GM18505 (cell line): Measurements from ENCODE around the gene KYAT1.
A peak's percentile ranks its signal among the peaks of the same experiment; 100 is the strongest.

Source experiments
- ATAC-seq: cut with Tn5 transposase; IDR thresholded peaks from one replicate; pipeline ENCODE4 v1.9.1; 2021; ENCODE audit not compliant: unreplicated experiment
- POLR2A ChIP-seq: IDR thresholded peaks from 4 replicates; pipeline ENCODE4 v1.6.1; 2011; ENCODE audit warnings: borderline replicate concordance; ENCODE audit not compliant: insufficient read depth, insufficient read length; ENCODE audit errors: extremely low read depth

Gene KYAT1

GRCh38 chr9:128825923-128826700 is 55.6 kb downstream of the KYAT1 start:
- no peak for ATAC-seq
- no peak for TF ChIP-seq POLR2A

DNA sequence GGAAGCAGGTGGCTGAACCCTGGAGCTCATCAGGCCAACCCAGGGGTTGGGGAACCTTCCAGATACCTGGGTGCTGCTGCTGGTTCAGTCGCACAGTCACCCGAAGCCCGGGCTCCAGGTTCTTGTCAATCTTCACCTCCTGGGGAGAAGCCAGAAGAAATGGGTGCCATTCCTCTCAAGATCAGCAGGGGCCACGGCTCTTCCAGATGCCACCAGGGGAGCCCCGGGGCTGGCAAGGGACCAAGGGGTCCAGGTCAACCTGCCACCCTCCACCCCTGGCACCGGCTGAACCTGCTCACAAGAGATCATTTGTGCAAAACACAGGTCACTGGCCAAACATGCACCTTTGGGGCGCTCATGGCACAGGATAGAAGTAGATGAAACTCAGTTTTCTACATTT is 56.8 kb downstream of the KYAT1 start:
- no peak for TF ChIP-seq POLR2A
- no peak for ATAC-seq

- no peak for ATAC-seq
- TF ChIP-seq POLR2A: no peak
These were observed 57.8 kb downstream of the KYAT1 start for GRCh38 chr9:128823903-128824406.

- ATAC-seq: no peak
- no peak for TF ChIP-seq POLR2A
These were observed 58.3 kb downstream of the KYAT1 start for GRCh38 chr9:128823362-128823902.

GRCh38 chr9:128822407-128823042 is 59.2 kb downstream of the KYAT1 start:
- no peak for TF ChIP-seq POLR2A

DNA sequence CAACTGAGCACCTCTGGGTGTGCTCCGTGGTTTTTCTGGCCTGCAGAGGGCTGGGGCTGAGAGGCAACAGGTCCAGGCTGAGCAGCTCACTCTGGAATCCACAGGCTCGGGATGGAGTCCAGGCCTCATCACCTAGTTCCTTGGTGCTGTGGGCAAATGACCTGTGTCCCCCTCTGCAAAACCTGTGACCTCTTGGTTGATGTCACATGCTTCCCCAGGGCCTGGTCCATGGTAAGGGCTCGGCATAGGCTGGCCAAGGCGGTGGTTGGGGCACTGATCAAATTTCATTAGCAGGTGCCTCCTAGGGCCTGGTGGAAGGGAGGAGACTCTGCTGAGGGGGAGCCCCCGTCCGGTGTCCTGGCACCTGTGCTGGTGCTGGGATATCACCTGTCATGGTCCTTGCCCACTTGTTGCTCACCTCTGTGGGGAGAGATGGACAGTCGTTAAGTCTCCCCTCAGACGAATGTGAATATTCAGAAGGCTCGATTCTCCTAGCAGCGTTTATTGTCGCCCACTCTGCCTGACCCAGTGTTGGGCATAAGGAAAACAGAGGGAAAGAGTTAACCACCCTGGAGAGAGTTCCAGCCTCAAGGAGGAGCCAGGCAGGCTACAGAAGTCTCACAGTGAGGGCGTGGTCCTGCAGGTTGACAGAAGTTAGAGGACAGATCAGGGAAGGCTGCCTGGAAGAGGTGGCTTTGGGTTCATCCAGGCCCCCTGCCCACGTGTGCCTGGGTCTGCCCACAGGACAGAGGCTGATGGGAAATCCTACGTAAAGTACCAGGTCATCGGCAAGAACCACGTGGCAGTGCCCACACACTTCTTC is 60.0 kb downstream of the KYAT1 start:
- no peak for TF ChIP-seq POLR2A
- ATAC-seq: no peak

More at GRCh38 chr9:128822407-128823042, 59.2 kb downstream of the KYAT1 start:
- no peak for ATAC-seq

GRCh38 chr9:128820665-128821583 is 60.8 kb downstream of the KYAT1 start:
- no peak for ATAC-seq
- TF ChIP-seq POLR2A: no peak

DNA sequence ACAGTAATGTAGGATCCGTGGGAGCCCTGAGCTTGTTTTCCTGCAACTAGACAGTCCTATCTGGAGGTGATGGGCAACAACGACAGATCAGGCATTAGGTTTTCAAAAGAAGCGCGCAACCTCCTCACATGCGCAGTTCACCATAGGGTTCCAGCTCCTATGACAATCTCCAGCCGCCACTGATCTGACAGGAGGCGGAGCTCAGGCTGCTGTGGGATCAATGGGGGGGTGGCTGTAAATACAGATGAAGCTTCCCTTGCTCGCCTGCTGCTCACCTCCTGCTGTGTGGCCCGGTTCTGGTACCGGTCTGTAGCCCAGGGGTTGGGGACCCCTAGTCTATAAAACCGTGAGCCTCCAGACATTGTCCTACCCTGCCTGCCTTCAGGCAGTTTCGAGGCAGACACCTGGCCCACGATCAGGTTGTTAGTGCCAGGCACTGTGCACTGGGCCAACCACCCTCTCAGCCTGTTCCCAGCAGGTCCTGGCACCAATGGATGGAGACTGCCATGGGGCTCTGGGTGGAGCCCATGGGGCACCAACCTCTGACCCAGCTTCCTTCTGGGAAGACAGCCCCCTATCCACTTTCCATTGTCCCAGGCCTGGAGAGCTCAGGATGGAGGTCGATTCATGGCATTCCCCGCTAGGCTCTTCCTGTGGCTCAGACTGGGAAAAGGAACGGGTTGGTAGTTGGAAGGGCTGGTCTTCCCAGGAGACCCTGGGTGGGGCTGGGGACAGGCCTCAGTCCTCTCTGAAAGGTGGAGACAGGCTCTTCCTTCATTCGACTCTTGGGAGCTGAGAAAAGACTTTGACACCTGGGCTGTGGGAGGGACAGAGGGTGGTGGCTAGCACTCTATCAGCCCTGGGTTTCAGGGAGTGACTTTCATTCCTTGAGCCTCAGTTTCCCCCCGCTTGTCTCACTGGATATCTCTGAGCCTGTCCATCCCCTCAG is 61.8 kb downstream of the KYAT1 start:
- ATAC-seq: no peak

DNA sequence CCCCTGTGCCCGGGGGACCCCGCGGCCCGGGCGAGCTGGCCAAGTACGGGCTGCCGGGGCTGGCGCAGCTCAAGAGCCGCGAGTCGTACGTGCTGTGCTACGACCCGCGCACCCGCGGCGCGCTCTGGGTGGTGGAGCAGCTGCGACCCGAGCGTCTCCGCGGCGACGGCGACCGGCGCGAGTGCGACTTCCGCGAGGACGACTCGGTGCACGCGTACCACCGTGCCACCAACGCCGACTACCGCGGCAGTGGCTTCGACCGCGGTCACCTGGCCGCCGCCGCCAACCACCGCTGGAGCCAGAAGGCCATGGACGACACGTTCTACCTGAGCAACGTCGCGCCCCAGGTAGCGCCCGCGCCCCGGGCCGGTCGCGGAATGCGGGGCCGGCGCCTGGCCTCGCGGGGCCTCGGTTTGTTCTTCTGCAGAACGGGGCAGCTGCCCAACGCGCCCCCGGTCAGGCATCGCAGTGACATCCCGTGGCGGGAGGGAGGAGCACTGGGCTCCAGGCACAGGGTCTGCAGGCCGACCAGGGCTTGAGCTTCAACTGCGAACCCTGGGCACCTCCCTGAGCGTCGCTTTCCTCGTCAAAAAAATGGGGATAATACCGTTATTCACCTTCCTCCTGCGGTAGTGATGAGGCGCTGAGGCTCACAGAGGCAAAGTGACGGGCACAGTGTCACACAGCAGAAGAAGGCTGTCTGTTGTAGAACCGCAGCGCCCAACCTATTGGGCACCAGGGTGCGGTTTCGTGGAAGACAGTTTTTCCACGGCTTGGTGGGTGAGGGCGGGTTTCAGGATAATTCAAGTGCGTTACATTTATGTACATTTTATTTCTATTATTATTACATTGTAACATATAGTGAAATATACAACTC is 62.7 kb downstream of the KYAT1 start:
- no peak for ATAC-seq
- TF ChIP-seq POLR2A: no peak

More for the DNA sequence above, 61.8 kb downstream of the KYAT1 start:
- TF ChIP-seq POLR2A: no peak

GRCh38 chr9:128818099-128818838 is 63.5 kb downstream of the KYAT1 start, which contains the start of gene ENDOG:
TSS of gene ENDOG (plus strand) at chr9:128818500. CDS start at chr9:128818685, 185 bp downstream.
- TF ChIP-seq POLR2A: peak; percentile 90
- peak; percentile 88 for ATAC-seq
